Hematopoietic multipotent progenitor cell treated with erythropoietin and hydrocortisone succinate and interleukin-3 and kit ligand, for 17 days (in vitro differentiated cells): ENCODE measurements around the gene LRCOL1.

ENCODE experiments used
- DNase-seq: peaks from one replicate; pipeline ENCODE4 v3.0.0-alpha.2; 2015; ENCODE audit warnings: low spot score

LRCOL1 gene

DNA sequence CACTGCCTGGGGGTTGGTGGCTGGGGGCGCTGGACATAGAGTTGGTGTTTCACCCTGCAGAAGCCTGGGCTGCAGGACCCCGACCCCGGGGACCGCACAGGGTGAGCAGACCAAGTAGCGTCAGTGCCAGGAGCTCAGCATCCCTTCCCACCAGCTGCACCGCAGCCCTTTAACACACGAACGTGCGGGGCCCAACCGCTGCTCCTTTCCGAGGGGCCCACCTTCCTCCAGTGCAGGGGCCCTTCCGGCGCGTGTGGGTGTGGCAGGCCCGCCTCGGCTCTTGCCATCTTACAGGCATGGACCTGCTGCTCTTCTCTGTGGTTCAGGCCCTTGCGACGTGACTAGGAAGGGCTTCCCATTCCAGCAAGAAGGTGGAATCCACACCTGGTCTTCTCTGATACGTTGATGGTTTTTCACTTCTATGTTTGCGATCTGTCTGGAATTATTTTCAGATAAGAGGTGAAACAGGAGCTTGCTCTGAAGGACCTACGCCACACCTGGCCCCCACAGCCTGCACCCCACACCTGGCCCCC lies 47.8 kb downstream of the LRCOL1 start:
- no peak for DNase-seq

DNA sequence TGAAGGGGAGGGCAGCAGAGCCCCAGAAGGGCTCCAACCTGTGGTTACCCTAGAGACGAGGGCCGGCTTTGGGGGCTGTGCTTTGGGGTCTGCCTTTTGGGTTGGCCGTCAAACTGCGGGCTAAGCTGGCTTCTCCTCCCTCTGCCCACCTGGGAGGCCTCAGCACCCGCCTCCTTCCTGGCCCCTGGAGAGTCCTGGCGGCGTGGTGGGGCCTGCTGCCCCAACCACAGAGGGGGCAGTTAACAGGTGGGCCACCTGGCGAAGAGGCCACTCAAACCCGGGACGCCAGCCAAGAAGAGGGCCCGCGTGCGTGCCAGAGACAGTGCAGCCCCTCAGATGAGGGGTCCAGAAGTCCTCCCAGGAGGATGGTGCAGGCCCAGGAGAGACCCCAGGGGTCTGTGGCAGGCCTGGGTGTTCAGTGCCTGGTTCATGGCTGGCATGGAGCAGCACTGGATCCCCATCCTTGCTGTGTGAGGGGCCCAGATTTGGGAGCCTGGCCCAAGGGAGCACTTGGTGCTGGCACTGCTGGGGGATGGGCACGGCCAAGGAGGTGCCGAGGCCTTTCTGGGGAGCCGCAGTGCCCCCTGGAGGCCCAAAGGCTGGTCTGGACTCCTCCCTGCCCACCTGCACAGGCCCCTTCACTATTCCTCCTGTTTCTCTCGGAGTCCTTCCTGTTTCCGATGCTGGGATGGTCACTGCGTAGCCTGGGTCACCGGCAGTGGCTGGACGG lies 48.8 kb downstream of the LRCOL1 start:
- no peak for DNase-seq

DNA sequence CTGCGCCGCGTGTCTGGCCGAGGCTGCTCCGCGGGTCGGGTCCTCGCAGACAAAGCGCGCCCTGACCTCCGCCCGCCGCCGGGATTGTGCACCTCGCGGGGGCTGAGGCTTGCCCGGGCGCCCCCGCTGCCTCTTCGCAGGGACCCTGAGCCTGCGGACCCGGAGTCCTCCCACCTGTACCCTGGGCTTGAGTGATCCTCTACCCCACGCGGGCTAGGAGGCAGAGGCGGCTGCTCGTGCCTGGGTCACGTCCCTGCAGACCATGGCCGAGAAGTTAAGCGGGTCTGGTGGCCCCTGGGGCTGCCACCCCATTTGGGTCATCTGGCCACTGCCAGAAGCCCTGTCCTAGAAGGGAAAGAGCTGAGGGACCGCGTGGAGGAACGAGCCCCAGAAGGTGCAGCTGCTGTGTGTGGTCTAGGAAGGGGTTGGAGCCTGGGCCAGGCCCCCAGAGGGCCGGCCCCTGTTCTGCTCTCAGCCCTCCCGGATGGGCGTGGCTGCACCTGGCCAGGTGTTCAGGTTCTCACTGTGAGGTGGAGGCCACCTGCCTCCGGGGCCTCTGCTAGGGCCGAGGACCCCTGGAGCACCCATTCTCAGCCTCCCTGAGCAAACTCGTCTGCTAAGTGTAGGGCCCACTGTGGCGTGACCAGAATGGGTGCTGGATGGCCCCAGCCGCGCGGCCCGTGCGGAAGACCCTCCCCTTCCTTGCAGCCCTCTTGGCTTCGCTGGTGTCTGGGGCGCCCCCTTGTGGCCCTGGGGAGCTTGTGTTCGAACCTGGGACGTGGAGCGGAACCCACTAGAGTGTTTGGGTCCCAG lies 49.6 kb downstream of the LRCOL1 start:
- DNase-seq: peak; percentile 40

DNA sequence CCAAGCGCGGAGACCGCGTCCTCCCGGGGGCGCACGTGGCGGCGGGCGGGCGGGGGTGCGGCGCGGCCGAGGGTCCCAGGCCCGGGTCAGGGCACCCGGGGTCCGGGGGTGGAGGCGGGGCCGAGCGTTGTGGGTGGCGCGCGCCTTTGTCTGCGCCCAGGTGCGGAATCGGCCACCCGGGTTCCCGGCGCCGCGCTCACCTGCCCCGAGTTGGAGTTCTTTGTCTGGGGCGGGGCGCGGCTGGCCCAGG lies 50.1 kb downstream of the LRCOL1 start:
- no peak for DNase-seq

DNA sequence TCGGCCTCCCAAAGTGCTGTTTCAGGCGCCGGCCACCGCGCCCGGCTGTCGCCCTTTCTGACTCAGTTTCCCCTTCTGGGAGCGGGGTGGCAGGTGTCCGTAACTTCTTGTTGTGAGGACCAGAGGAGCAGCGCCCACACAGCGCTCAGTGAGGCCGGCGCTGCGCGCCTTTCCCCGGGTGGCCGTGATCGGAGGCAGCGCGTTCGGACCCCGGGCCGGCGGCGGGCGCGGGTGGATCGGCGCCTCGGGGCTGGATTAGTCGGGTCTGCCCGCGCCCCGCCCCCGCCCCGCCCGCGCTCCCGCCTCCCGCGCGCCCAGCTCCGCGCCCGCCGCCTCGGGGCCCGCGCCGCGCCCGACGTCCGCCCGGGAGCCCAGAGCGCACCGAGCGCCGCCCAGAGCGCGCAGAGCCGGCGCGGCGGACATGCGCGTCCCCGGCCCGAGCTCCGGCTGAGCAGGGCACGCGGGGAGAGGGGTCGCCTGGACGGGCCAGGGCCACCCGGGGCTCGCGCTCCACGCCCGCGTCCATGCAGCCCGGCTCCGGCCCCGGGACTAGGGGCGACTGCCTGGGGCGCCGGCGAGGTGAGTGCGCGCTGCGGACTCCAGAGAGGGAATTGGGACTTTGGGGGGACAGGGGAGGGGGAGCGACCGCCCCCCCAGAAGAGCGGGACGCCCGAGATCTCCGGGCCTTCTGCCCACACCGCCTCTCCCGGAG lies 50.6 kb downstream of the LRCOL1 start:
- no peak for DNase-seq

DNA sequence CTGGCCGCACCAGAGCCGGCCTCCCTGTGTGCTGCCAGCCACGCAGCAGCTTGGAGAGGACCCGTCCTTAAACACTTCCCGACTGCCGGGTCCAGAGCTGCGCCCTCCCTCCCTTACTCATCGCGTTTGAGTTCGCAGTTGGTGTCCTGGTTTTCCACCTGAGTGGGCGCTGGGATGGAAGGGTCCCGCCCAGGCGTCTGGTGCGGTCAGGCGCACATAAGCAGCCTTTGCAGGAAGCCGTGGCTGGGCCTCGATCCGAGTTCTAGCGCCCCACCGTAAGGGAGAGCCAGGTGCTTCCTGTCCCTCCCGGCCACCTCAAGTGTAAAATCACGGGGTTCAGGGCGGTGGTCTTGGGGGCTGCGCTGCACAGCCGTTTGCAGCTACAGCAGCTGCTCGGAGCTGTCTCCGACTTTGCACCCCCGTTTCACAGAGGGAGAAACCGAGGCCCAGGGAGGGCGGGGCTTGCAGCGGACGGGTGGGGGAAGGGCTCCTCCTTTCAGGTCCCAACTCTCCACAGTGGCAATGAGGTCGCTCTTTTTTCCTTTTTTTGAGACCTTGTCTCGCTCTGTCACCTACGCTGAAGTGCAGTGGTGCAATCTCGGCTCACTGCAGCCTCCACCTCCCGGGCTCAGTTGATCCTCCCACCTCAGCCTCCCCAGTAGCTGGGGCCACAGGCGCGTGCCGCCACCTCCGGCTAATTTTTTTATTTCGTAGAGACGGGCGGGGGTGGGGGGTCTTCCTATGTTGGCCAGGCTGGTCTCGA lies 51.3 kb downstream of the LRCOL1 start:
- DNase-seq: no peak

DNA sequence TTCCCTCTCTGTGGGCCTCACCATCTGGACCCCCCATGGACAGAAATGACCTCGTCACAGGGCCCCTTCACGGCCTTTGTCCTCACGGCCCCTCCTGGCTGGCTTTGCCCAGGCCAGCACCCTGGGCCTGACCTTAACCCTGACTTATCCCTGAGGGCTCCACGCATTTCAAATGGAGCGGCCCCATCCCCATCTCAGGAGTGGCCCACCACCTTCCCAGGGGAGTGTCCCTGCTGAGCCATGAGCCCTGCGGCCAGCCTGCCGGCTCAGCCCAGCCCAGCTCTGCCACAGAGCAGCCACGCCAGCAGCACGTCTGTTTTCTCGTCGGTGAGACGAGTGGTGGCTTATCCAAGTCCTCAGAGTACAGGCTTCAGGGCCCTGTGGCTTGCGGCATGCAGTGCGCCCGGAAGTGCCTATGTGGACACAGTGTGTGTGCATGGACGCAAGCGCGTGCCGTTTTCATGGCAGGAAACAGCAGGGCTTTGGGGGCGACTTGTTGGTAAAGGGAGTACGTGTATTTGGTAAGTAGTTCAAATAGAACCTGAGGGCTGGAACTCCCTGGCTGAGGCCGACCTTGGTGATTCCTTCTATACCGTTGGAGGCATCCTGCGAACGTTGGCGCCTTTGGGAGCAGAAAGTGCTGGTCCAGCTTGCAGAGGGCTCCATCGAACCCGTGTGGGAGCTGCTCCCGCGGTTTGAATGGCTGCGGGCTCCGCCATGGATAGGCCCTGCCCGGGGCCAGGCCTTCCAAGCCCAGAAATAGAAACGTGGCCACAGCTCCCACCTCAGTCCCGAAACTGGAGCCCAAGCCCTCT lies 52.1 kb downstream of the LRCOL1 start:
- DNase-seq: no peak

DNA sequence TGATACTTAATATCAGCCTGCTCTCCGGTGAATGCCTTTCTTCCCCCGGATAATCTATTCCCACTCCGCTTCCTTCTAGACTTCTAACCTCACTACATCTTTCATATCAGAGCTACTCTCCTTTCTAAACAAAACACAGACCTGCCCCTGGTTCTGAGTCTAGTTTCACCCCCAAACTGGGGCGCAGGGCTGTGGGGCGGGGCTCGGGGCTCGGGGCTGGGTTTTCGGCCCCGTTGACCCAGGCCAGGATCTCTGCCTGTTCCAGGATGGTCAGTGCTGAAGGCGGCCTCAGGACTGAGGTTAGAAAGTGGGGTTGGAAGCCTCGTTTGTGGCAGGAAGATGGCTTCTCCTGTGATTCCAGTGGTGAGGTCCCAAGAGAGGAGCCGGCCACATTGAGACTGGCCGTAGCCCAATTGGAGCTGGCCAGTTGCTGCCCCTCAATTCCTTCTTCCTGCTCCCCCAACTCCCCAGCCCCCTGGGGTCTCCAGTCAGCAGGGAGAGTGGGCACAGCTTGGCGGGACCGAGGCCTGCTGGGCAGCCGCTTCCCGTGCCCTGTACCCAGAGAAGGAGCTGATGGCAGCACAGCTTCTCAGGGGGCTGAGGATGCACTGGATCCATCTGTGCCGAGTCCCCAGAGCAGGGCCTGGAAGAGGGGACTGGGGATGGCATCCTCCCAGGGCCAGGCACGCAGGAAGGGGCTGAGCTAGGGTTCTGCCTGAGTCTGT lies 52.9 kb downstream of the LRCOL1 start:
- DNase-seq: no peak

GRCh38 chr12:132556801-132557200 lies 53.6 kb downstream of the LRCOL1 start:
- no peak for DNase-seq

DNA sequence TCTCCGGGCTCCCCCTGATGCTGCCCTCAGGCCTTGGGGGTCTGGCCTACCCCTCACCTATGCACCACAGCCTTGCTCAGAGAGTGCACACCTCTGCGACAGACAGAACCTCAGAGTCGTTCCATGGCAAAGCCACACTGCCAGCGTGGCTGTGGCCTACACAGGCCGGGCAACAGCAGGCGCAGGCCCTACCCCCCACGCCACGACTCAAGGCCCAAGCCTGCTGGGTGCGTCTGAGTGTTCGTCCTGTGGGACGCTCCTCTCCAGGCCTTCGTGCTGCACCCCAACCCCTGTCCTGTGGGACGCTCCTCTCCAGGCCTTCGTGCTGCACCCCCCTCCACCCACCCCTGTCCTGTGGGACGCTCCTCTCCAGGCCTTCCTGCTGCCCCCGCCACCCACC lies 54.2 kb downstream of the LRCOL1 start:
- no peak for DNase-seq

GRCh38 chr12:132555686-132556085 lies 54.7 kb downstream of the LRCOL1 start:
- no peak for DNase-seq

DNA sequence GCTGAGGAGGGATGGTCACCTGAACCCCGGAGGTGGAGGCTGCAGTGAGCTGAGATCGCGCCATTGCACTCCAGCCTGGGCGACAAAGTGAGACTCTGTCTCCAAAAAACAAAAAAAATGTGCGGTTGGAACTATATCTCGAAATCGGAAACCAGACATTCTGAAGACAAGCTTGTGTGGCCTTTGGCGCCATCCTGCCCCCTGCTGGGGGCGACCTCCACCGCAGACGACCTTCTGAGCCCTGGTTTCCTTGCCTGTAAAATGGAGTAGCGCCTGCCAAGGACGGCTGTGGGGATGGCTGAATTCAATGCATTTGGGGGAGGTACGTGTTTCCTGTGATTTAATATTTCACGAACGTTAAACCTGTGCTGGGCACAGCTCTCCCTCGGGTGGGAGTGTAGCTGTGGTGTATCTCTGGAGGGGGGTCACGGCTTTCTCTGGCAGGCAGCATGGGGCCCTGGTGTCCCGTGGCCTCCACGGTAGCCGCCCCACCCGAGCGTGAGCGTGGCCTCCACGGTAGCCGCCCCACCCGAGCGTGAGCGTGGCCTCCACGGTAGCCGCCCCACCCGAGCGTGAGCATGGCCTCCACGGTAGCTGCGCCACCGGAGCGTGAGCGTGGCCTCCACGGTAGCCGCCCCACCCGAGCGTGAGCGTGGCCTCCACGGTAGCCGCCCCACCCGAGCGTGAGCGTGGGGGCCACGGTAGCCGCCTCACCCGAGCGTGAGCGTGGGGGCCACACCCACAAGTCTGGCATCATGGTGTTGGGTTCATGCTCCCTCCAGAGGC lies 55.3 kb downstream of the LRCOL1 start:
- no peak for DNase-seq
